Esophagus squamous epithelium (tissue), 4 donors: ENCODE data around the gene RNF7.

ENCODE experiments used
- CTCF ChIP-seq, 6 experiments: fragments of 450-650 bp in 4 of 6; fragments of 200-600 bp in 2 of 6; sonication (generic) in 2 of 6; IDR thresholded peaks; one replicate each; pipeline ENCODE4 v1.5.1; 2016 to 2019; ENCODE audit warnings: antibody characterized with exemption in 6 of 6, mild to moderate bottlenecking in 4 of 6, moderate library complexity in 4 of 6
- POLR2A ChIP-seq, 4 donors: fragments of 450-650 bp; IDR thresholded peaks; one replicate each; pipeline ENCODE4 v1.6.1; 2017; ENCODE audit warnings: antibody characterized with exemption in 4 of 4, mild to moderate bottlenecking in 4 of 4, moderate library complexity in 3 of 4

GRCh38 chr3:141737093-141737492, 1.0 kb upstream of the RNF7 start:
- TF ChIP-seq CTCF (IDR thresholded peaks at IDR 0.05) (no peak), POLR2A (IDR thresholded peaks at IDR 0.05) (no peak)
